SK-N-MC (cell line): ENCODE measurements around the gene PALD1.

Experiments used
- EZH2 ChIP-seq: fragments of 200-600 bp; sonication (generic); IDR thresholded peaks from one replicate; pipeline ENCODE4 v1.6.1; 2017; ENCODE audit warnings: antibody characterized with exemption
- FOXP2 ChIP-seq: optimal IDR thresholded peaks from 2 replicates; pipeline ENCODE3; 2011; ENCODE audit warnings: mild to moderate bottlenecking, moderate library complexity; ENCODE audit not compliant: insufficient read depth; ENCODE audit errors: extremely low read length, control extremely low read depth
- POLR2AphosphoS5 ChIP-seq: IDR thresholded peaks from 2 replicates; pipeline ENCODE4 v1.6.1; 2012; ENCODE audit warnings: mild to moderate bottlenecking, low read depth, low read length, borderline replicate concordance

GRCh38 chr10:70529848-70530247, 51.3 kb downstream of the PALD1 start:
- no peak for TF ChIP-seq EZH2
- no peak for TF ChIP-seq POLR2AphosphoS5
- TF ChIP-seq FOXP2, result no peak
